ENCODE results near the gene NOB1.

Gene NOB1

GRCh38 chr16:69727916-69728270 is 26.8 kb downstream of the NOB1 start:
- TF ChIP-seq CTCF (IDR thresholded peaks at IDR 0.05; ENCODE audit: low read length, missing control alignments) = no peak
- H3K4me3 ChIP-seq (replicated peaks; ENCODE audit: low read depth, low read length) = no peak overlapping the region
- DNase-seq (ENCODE audit: low read depth) = no peak

GRCh38 chr16:69726313-69727060 is 28.2 kb downstream of the NOB1 start, which contains the start of gene NQO1:
Gene NQO1, minus strand, starts transcription at chr16:69726560. Its CDS starts 121 bp downstream, at chr16:69726439.
- no peak for TF ChIP-seq CTCF (IDR thresholded peaks at IDR 0.05; ENCODE audit: low read length, missing control alignments)
- peak; percentile 99 for DNase-seq (ENCODE audit: low read depth)
- H3K4me3 ChIP-seq (replicated peaks; ENCODE audit: low read depth, low read length) = peak within 1 kb of the TSS; percentile 75

- H3K4me3 ChIP-seq (replicated peaks; ENCODE audit: low read depth, low read length) = peak overlapping the region; percentile 75
- DNase-seq (ENCODE audit: low read depth) = no peak
- no peak for TF ChIP-seq CTCF (IDR thresholded peaks at IDR 0.05; ENCODE audit: low read length, missing control alignments)
Measured at GRCh38 chr16:69725480-69726312, 29.0 kb downstream of the NOB1 start.

- DNase-seq (ENCODE audit: low read depth) = peak; percentile 31
- peak overlapping the region; percentile 75 for H3K4me3 ChIP-seq (replicated peaks; ENCODE audit: low read depth, low read length)
- no peak for TF ChIP-seq CTCF (IDR thresholded peaks at IDR 0.05; ENCODE audit: low read length, missing control alignments)
Measured at GRCh38 chr16:69724981-69725479, 29.7 kb downstream of the NOB1 start.

GRCh38 chr16:69724414-69724873 is 30.3 kb downstream of the NOB1 start:
- peak overlapping the region; percentile 75 for H3K4me3 ChIP-seq (replicated peaks; ENCODE audit: low read depth, low read length)
- no peak for DNase-seq (ENCODE audit: low read depth)
- no peak for TF ChIP-seq CTCF (IDR thresholded peaks at IDR 0.05; ENCODE audit: low read length, missing control alignments)

- DNase-seq (ENCODE audit: low read depth) = no peak
- no peak overlapping the region for H3K4me3 ChIP-seq (replicated peaks; ENCODE audit: low read depth, low read length)
- TF ChIP-seq CTCF (IDR thresholded peaks at IDR 0.05; ENCODE audit: low read length, missing control alignments) = no peak
Measured at GRCh38 chr16:69721441-69721957, 33.2 kb downstream of the NOB1 start.

Data from fibroblast of pulmonary artery (primary cell).